HG02642 (cell line): ENCODE results near the gene ADGRL3.

Experiments used
- ATAC-seq: cut with Tn5 transposase; IDR thresholded peaks from one replicate; pipeline ENCODE4 v1.9.1; 2021; ENCODE audit warnings: mild to moderate bottlenecking; ENCODE audit not compliant: unreplicated experiment, poor library complexity

ADGRL3 gene

DNA sequence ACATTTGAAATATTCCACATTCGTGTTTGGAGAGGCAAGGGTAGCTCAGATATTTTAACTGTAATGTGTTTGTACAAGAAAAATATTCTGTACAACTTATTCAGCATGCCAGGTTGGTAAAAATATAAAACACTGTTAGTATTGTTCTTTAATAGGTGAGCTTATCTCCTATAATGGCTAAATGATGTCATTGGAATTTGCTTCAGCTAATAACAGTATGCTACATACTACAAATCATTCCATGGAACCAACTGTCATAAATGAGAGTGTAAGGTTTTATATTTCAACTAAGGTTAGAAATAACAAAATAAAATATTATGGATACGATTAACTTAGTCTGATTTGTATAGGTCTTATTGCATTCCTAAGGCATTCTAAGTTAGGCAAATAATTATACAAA is 206.6 kb downstream of the ADGRL3 start:
- ATAC-seq = no peak

- no peak for ATAC-seq
Observed at GRCh38 chr4:61407642-61408618, 207.8 kb downstream of the ADGRL3 start.

DNA sequence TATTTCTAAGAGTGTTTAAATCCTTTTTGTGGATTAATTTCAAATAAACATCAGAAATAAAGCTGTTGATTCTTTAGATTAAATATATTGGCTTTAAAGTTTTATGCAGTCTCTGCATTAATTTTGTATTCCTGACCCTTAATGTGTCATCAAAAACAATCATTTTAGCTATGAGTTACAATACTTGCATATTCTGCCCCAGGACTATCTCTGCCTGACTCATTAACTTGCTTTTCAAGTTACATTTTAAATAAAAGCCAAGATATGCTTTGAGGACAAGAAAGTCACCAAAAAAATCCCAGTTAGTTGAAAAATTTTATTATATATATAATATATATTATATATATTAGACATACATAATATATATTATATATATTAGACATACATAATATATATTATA is 208.7 kb downstream of the ADGRL3 start:
- ATAC-seq = no peak

DNA sequence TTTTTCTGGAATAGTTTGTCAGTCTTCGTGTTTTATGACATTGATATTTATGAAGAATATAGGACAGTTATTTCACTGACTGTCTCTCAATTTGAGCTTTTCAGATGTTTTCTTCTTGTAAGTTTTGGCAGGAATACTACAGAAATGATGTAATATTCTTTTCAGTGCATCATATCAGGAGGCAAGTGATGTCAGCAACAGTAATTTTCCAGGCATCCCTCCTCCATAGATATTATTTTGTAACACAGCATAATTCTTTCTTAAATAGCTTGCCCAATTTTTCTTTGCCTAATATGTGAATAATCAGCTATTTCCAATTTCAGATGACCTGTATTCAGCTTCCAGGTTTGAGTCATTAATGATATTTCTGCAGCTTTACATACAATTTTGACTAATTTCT is 211.1 kb downstream of the ADGRL3 start:
- no peak for ATAC-seq

GRCh38 chr4:61425315-61425714 is 225.2 kb downstream of the ADGRL3 start:
- ATAC-seq = no peak

GRCh38 chr4:61426229-61426628 is 226.1 kb downstream of the ADGRL3 start:
- no peak for ATAC-seq

GRCh38 chr4:61427099-61427817 is 227.1 kb downstream of the ADGRL3 start:
- ATAC-seq = no peak

GRCh38 chr4:61427818-61428495 is 227.8 kb downstream of the ADGRL3 start:
- no peak for ATAC-seq

DNA sequence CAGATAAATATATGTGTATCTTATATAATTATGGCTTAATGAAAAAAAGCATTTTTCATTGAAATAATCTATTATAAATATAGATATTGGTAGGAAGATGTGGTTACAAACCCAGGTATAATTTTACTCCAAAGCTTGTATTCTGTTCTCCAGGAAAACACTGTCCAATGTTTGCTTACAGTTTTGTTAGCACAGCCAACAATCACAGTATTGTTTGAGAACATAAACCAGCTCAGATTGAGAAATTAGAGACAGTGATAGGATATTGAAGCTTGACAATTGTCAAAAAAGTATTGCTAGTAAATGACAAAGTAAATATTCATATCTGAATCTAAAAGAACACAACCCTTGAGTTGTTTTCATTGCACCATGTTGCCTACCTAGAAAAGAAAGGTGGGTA is 228.8 kb downstream of the ADGRL3 start:
- ATAC-seq = no peak

DNA sequence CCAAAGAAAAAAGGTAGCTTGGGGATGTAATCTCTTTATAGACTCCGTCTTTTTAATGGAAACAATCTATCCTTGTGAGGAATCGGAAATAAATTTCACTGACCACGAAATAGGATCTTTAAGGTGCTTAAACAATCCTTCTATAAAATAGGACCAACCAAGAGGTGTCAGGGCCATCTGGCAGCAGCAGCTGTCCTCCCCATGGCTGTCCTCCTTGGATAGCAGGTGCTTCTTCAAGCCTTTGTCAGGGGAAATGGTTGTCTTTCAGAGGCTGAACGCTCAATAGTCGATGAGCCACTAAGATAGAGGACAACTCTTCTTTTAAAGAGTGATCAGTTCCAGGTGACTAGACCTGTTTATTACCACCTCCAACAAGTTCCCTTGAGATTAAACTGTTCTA is 231.0 kb downstream of the ADGRL3 start:
- ATAC-seq = no peak

DNA sequence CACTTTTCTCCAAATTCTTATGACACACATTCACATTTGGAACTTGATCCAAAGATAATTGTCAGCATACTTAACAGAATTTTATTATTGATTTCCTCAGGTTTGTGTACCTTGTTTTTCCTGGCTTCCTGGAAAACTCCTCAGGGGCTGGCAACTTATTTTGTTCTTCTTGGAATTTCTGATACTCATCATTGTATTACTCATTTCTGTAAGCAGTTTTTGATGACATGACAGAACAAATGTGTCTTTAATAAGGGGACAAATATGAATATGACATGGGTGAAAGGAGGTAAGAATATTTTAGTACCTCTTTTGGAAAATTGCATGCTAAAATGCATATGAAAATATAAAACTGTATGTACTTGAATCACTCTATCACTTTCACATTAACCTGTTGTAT is 237.8 kb downstream of the ADGRL3 start:
- no peak for ATAC-seq

- no peak for ATAC-seq
Observed at GRCh38 chr4:61440321-61440720, 240.2 kb downstream of the ADGRL3 start.

DNA sequence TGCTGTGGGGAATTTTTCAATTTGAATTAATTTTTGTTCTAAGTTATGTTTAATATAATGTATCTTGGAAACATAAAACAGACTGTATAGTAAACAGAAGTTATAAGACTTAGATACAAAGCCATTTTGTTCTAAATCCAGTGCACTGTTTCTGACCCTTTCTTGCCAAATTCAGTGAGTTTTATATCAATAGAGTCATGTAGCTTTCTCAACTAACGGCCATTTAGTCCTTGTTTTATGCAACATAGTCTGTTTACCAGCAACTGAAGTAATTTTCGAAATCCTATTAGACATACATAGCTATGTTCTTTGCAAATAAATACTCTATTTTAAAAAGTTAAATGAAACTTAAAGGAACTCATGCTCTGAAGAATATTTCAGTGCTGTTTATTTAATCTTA is 242.8 kb downstream of the ADGRL3 start:
- ATAC-seq = no peak

GRCh38 chr4:61443813-61444510 is 243.8 kb downstream of the ADGRL3 start:
- no peak for ATAC-seq

- no peak for ATAC-seq
Observed at GRCh38 chr4:61445374-61446063, 245.4 kb downstream of the ADGRL3 start.

DNA sequence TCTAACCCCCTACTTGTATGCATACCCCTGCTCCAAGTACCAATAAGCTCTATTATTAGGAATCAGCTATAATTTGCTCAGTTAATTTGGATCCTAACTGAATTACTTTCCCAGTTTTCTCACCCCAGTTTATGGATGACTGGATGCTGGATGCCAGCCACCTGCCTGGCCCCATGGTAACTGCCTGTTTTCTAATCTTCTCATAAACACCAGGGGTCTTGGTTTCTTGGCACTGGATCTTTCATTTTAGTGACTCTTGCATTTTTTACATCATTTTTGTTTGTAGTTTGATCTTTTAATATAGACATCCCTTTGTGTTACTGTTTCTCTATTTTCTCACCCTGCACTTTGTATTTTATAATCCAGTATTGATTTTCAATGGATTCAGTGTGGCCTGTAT is 246.8 kb downstream of the ADGRL3 start:
- ATAC-seq = no peak

DNA sequence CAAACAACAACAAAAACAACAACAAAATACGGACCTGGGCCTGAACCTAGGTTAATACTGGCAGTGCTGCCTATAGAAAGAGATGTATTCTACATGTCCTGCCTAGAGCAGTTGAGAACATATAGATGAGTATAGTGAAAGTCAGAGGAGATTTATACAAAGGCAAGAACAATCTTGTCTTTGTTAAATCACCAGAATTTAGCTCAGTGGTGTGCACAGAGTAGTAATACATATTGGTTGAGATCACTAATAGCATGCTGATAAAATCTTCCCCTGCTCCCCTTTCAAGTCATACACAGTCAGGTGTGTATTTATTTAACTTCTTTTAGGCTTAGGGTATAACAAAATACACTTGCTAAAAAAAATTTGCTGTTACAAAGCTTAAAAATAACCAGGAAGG is 247.8 kb downstream of the ADGRL3 start:
- ATAC-seq = no peak

- ATAC-seq = no peak
Observed at GRCh38 chr4:61451935-61452334, 251.8 kb downstream of the ADGRL3 start.

GRCh38 chr4:61461956-61462355 is 261.8 kb downstream of the ADGRL3 start:
- ATAC-seq = no peak
